ENCODE measurements around the gene UBXN11. TPM values are rescaled to one million over a fixed set of nuclear protein-coding genes. Genes with fewer than 3 reads are reported as not detected.
"Not testable (repeated sequence)": the region's sequence is repeated elsewhere in the genome, so short reads cannot be mapped to it uniquely, and the experiment has no call there.

The UBXN11 gene
- total RNA-seq, 2 experiments from 2014 or later, result 34.4 to 40.9 TPM

DNA sequence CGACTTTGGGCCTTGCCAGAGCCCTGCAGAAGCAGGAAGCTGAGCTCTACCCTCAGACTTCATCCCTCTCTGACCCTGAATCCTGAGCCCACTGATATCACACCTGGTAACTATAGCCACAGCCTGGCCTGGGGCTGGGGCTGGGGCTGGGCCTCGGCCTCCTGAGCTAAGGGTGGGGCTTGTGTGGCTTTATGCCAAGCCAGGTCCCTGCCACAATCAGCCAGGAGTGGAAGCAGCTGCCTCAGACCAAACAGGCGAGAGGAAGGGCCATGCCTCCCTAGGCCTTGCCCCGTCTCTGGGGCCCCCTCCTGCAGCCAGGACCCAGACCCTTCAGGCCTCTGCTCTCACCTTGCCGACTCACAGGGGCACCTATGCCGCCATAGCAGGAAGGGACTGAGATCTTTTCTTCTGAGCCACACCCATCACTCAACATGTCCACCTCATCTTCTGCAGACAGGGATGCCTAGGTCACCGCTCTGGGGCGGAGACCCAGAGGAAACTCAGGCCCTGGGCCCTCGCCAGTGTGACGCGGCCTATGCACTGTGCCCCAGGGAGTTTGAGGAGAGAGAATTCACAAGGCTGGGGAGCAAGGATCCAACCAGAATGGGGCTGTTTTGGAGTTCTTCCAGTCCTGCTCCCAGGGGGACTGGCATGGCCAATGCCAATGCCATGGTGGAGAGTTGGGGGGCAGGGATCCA is 5.7 kb downstream of the UBXN11 start:
- POLR2A ChIA-PET, result interaction anchor here (0.9 to 6.2 kb wide), 2 partner anchors 12 to 16 kb away, joined by 3 to 40 read pairs; no protein-coding TSS in a partner anchor
- no peaks in the 10 kb centered on the region for H3K9me3 Mint-ChIP-seq (ENCODE audit: insufficient read depth)
- peaks cover 4% of the 10 kb centered on the region for H3K36me3 Mint-ChIP-seq (ENCODE audit: low read depth)
- no peaks in the 10 kb centered on the region for H3K27me3 Mint-ChIP-seq (ENCODE audit: low read depth)
- H3K4me1 Mint-ChIP-seq (ENCODE audit: low read depth), result peaks cover 32% of the 10 kb centered on the region
- DNase-seq (no peak), ATAC-seq (no peak)
- peak overlapping the region; percentile 63 for H3K27ac Mint-ChIP-seq
- CTCF ChIA-PET, result interaction anchor here (1.3 to 2.4 kb wide), 5 partner anchors 12 to 25 kb away, joined by 4 to 10 read pairs (median 8); no protein-coding TSS in a partner anchor
- H3K4me3 Mint-ChIP-seq, result no peak overlapping the region

DNA sequence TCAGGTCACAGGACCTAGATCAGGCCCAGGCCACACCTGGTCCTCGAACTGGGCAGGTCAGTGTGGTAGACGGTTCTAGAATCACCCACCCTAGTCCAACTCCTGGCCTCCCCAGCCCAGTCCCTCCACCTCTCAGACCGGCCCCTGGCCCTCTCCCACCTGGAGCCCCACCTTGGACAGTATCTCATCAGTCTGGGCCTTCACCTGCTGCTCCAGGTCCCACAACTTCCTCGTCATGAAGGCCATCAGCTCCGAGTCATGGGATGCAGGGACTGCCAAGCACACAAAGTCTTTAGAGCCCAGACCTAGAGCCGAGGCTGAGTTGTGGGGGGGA is 8.7 kb downstream of the UBXN11 start:
- Mint-ChIP-seq H3K4me1 (ENCODE audit: low read depth) (peaks cover 22% of the 10 kb centered on the region), H3K27me3 (ENCODE audit: low read depth) (no peaks in the 10 kb centered on the region), H3K27ac (no peak overlapping the region), H3K4me3 (no peak overlapping the region), H3K9me3 (ENCODE audit: insufficient read depth) (no peaks in the 10 kb centered on the region), H3K36me3 (ENCODE audit: low read depth) (peaks cover 19% of the 10 kb centered on the region)
- POLR2A ChIA-PET, result interaction anchor here (0.9 to 6.2 kb wide), 3 partner anchors 8 to 20 kb away, joined by 3 to 40 read pairs (median 3); partner anchors contain the start of genes CD52 and UBXN11
- CTCF ChIA-PET, result no interaction called here
- ATAC-seq, result no peak
- DNase-seq, result no peak

DNA sequence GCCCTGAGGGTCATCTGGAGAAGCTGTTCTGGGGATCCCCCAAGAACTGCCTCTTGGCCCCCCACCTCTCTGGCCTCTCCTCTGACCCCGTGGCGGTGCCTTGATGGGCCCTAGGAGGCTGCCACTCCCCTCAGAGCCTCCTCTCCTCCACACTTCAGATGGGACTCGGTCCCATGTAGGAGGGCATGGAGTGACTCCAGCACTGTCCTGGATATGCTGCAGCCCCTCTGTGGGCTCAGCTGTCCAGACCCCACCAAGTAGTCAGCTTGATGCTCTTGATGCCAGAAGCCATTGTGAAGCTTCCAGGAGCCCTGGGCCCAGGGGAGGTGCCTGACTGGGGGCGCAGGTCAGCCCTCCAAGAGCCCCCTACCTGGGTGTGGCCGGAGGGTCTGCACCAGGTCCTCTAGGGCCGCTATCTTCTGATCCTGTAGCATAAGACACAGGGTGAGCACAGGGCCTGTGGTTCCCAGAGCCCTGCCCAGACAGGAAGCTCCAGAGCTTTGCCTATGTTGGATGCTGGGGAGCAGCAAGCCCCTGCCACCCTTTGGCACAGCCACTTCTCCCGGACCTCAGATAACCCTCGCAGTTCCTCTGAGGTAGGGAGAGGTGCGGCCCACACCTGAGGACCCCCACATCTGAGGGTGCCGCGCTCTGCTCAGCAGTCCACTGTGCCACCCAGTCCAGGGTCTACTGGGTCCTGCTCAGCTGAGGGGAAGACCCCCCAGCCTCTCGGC is 9.2 kb downstream of the UBXN11 start:
- no peak overlapping the region for H3K4me3 Mint-ChIP-seq
- ChIA-PET CTCF (interaction anchor here (1.2 to 1.7 kb wide), 2 partner anchors 20 to 24 kb away, joined by 3 to 4 read pairs; partner anchors contain the start of gene CD52), POLR2A (interaction anchor here (0.9 to 6.2 kb wide), 3 partner anchors 9 to 20 kb away, joined by 3 to 40 read pairs (median 3); partner anchors contain the start of genes CD52 and UBXN11)
- H3K9me3 Mint-ChIP-seq (ENCODE audit: insufficient read depth), result no peaks in the 10 kb centered on the region
- H3K36me3 Mint-ChIP-seq (ENCODE audit: low read depth), result peaks cover 21% of the 10 kb centered on the region
- ATAC-seq (no peak), DNase-seq (no peak)
- H3K27ac Mint-ChIP-seq, result no peak overlapping the region
- peaks cover 22% of the 10 kb centered on the region for H3K4me1 Mint-ChIP-seq (ENCODE audit: low read depth)
- no peaks in the 10 kb centered on the region for H3K27me3 Mint-ChIP-seq (ENCODE audit: low read depth)

DNA sequence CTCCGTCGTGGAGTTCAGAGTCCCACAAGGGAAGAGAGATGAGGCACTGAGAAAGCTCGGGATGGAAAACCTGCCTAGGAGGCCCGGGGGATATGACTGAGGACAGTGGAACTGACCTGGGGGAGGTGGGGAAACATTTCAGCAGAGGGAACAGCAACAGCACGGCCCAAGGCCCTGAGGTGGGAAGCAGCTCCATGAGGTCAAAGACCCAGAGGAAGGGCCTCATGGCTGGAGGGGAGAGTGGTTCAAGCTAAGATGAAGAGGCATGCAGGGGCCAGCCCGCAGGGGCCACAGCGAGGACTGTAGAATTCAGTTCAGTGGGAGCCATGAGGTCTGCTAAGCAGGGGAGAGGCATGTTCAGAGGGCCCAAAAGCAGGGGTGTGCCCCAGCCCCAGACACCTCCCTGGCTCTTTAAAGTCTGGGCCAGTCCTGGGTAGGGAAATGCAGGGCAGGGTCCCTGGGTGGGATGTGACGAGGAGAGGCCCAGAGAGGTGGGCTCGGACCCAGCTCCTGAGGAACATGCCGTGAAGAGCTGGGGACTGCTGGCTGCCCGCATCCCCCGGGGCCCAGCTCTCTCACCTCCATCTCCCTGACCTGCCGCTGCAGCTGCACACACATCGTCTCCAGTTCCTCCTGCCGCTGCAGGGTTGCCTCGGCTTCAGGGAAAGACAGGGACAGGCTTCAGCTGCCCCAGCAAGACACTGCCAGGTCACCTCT is 9.9 kb downstream of the UBXN11 start:
- H3K27me3 Mint-ChIP-seq (ENCODE audit: low read depth), result no peaks in the 10 kb centered on the region
- ATAC-seq, result no peak
- H3K36me3 Mint-ChIP-seq (ENCODE audit: low read depth), result peaks cover 27% of the 10 kb centered on the region
- H3K9me3 Mint-ChIP-seq (ENCODE audit: insufficient read depth), result no peaks in the 10 kb centered on the region
- ChIA-PET POLR2A (interaction anchor here (1.2 to 6.2 kb wide), 2 partner anchors 8 to 10 kb away, joined by 3 to 40 read pairs; partner anchors contain the start of gene UBXN11), CTCF (interaction anchor here (1.2 to 1.7 kb wide), 2 partner anchors 21 to 25 kb away, joined by 3 to 4 read pairs; partner anchors contain the start of gene CD52)
- DNase-seq, result no peak
- peak overlapping the region; percentile 25 for H3K27ac Mint-ChIP-seq
- peaks cover 30% of the 10 kb centered on the region for H3K4me1 Mint-ChIP-seq (ENCODE audit: low read depth)
- no peak overlapping the region for H3K4me3 Mint-ChIP-seq

DNA sequence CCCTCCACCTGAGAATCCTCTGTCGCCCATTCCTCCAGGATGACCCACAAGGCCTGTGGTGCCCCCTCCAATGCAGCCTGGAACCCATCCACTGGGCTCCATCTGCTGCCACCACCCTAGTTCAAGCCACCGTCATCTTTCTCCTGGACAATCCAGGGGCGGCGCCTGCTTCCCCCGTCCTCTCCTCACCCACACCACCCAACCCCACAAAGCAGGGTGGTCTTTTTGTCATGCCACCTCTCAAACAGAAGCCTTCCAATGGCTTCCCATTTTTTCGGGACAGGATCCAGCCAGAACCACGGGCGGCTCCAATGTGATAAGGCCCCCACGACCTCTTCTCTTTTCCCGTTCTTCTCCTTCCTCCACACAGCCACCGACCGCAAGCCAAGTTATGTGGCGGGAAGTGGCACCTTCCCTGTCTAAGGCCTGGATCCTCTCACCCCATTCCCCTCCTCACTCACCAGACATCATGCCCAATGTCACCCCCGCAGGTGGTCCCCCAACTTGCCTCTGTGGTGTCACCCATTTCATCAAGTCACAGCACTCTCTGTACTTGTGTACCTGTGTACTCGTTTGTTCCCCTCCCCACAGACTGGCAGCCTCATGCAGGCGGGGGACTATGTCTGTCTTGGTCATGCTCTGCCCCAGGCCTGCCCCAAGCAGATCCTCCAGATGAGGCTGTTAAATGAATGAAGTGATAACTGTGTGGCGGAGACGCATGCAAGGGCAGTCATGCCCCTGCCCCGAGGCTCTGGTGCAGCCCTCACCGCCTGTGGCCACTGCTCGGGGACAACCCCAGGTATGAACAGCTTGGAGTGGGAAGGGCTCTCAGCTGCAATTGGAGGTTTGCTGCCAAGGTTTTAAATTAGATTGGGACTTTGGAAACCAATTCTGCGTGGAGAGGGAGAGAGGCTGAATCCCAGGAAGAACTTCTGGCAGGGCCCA is 11.0 kb downstream of the UBXN11 start:
- peaks cover 30% of the 10 kb centered on the region for H3K4me1 Mint-ChIP-seq (ENCODE audit: low read depth)
- peaks cover 30% of the 10 kb centered on the region for H3K36me3 Mint-ChIP-seq (ENCODE audit: low read depth)
- H3K27ac Mint-ChIP-seq, result peak overlapping the region; percentile 25
- ATAC-seq (no peak), DNase-seq (no peak)
- ChIA-PET POLR2A (interaction anchor here (6.2 kb wide), 1 partner anchor 7 kb away, joined by 40 read pairs; no protein-coding TSS in a partner anchor), CTCF (interaction anchor here (1.7 kb wide), 1 partner anchor 22 kb away, joined by 4 read pairs; the partner anchor contains the start of gene CD52)
- H3K9me3 Mint-ChIP-seq (ENCODE audit: insufficient read depth), result no peaks in the 10 kb centered on the region
- H3K27me3 Mint-ChIP-seq (ENCODE audit: low read depth), result no peaks in the 10 kb centered on the region
- no peak overlapping the region for H3K4me3 Mint-ChIP-seq

DNA sequence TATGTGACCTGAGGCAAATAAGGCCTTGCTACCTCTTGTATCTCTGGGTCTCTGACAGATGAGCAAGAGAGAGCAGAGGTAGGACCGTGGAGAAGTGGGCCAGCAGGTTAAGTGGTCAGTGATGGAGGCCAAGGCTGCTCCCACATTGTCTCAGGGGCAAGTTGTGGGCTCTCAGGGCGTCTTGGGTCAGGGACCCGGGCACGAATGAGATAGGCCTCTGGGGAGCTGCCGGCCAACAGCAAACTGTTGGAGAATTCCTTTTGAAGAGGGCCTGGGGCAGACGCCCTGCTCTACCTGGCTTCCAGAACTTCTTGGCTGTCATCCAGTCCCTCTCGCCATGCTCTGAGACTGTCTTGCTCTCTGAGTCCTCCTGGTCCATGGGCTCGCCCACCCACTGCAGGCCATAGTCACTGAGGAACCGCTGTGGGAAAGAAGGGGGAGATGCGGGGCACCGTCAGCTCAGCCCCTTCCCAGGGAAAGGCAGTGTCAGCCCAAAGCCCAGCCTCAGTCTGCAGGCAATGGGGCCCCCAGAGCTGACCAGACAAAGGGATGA is 12.4 kb downstream of the UBXN11 start:
- H3K4me1 Mint-ChIP-seq (ENCODE audit: low read depth), result peaks cover 34% of the 10 kb centered on the region
- POLR2A ChIA-PET, result interaction anchor here (1.0 kb wide), 1 partner anchor 9 kb away, joined by 3 read pairs; no protein-coding TSS in a partner anchor
- DNase-seq, result no peak
- peak overlapping the region; percentile 69 for H3K27ac Mint-ChIP-seq
- H3K9me3 Mint-ChIP-seq (ENCODE audit: insufficient read depth), result no peaks in the 10 kb centered on the region
- H3K27me3 Mint-ChIP-seq (ENCODE audit: low read depth), result no peaks in the 10 kb centered on the region
- no peak overlapping the region for H3K4me3 Mint-ChIP-seq
- no peak for ATAC-seq
- peaks cover 33% of the 10 kb centered on the region for H3K36me3 Mint-ChIP-seq (ENCODE audit: low read depth)
- CTCF ChIA-PET, result interaction anchor here (0.7 kb wide), 1 partner anchor 9 kb away, joined by 3 read pairs; no protein-coding TSS in a partner anchor

DNA sequence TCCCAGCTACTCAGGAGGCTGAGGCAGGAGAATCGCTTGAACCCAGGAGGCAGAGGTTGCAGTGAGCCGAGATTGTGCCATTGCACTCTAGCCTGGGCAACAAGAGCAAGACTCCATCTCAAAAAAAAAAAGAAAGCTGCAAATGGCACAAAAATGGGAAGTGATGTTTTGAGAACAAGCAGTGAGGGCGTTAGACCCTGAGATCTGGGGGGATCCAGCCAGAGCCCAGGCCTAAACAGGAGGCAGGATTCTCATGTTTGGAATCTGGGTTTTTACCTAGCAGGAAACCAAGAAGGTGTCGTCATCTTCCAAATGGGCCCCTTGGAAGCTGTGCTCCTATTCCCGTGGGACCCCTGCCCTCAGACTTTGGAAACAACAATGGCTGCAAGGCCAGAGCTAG is 13.7 kb downstream of the UBXN11 start:
- H3K27me3 Mint-ChIP-seq (ENCODE audit: low read depth); DNase-seq; H3K9me3 Mint-ChIP-seq (ENCODE audit: insufficient read depth); ATAC-seq; H3K4me3 Mint-ChIP-seq: not testable (repeated sequence)
- Mint-ChIP-seq H3K36me3 (ENCODE audit: low read depth) (peaks cover 33% of the 10 kb centered on the region), H3K27ac (peak overlapping the region; percentile 4), H3K4me1 (ENCODE audit: low read depth) (peaks cover 45% of the 10 kb centered on the region)
- ChIA-PET CTCF (interaction anchor here (1.0 kb wide), 1 partner anchor 10 kb away, joined by 3 read pairs; no protein-coding TSS in a partner anchor), POLR2A (interaction anchor here (19.5 kb wide), 1 partner anchor 25 kb away, joined by 409 read pairs; the partner anchor contains the start of gene CD52)

DNA sequence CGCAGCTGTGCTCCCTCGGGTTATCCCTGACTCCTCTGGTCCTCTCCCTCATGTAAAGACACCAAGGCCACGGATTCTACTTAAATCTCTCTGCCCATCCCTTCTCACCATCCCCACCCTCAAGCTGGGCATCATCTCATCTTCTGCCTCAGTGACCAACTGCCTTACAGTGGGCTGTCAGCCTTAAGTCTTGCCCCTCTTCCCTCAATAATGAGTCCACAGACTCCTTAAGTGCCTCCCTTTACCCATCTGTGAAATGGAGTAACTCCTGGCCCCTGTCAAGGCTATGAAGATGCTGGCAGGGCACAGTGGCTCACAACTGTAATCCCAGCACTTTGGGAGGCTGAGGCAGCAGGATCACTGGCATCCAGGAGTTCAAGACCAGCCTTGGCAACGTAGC is 14.5 kb downstream of the UBXN11 start:
- ATAC-seq (no peak), DNase-seq (no peak)
- H3K27ac Mint-ChIP-seq, result peak overlapping the region; percentile 96
- H3K9me3 Mint-ChIP-seq (ENCODE audit: insufficient read depth), result no peaks in the 10 kb centered on the region
- POLR2A ChIA-PET, result interaction anchor here (19.5 kb wide), 1 partner anchor 26 kb away, joined by 409 read pairs; the partner anchor contains the start of gene CD52
- CTCF ChIA-PET, result interaction anchor here (0.8 to 1.2 kb wide), 3 partner anchors 11 to 30 kb away, joined by 3 to 4 read pairs (median 3); partner anchors contain the start of gene UBXN11
- H3K27me3 Mint-ChIP-seq (ENCODE audit: low read depth), result no peaks in the 10 kb centered on the region
- peaks cover 33% of the 10 kb centered on the region for H3K36me3 Mint-ChIP-seq (ENCODE audit: low read depth)
- peaks cover 53% of the 10 kb centered on the region for H3K4me1 Mint-ChIP-seq (ENCODE audit: low read depth)
- no peak overlapping the region for H3K4me3 Mint-ChIP-seq

DNA sequence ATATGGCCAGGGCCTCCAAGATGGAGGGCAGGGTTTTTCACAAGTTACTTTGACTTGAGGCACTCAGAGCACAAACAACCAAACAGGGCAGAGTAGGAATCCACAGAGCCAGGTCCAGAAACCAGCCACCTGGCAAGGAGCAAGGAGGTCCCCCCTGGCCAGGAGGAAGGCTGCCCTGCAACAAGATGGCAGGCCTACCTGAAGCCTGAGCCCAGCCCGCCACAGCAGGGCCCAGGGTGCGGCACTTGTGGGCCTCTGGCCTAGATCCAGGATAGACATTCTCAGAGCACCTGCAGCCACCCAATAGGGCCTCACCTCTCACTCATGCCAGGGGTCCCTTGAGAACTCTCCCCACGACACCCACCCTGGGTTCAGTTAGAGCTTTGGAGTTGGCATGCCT is 15.0 kb downstream of the UBXN11 start:
- H3K27ac Mint-ChIP-seq, result peak overlapping the region; percentile 96
- H3K4me3 Mint-ChIP-seq, result no peak overlapping the region
- H3K4me1 Mint-ChIP-seq (ENCODE audit: low read depth), result peaks cover 58% of the 10 kb centered on the region
- ChIA-PET POLR2A (interaction anchor here (19.5 kb wide), 1 partner anchor 27 kb away, joined by 409 read pairs; the partner anchor contains the start of gene CD52), CTCF (interaction anchor here (0.8 to 1.2 kb wide), 2 partner anchors 15 to 30 kb away, joined by 3 to 4 read pairs; partner anchors contain the start of gene UBXN11)
- H3K27me3 Mint-ChIP-seq (ENCODE audit: low read depth), result no peaks in the 10 kb centered on the region
- H3K36me3 Mint-ChIP-seq (ENCODE audit: low read depth), result peaks cover 33% of the 10 kb centered on the region
- DNase-seq, result no peak
- no peaks in the 10 kb centered on the region for H3K9me3 Mint-ChIP-seq (ENCODE audit: insufficient read depth)
- ATAC-seq, result no peak

DNA sequence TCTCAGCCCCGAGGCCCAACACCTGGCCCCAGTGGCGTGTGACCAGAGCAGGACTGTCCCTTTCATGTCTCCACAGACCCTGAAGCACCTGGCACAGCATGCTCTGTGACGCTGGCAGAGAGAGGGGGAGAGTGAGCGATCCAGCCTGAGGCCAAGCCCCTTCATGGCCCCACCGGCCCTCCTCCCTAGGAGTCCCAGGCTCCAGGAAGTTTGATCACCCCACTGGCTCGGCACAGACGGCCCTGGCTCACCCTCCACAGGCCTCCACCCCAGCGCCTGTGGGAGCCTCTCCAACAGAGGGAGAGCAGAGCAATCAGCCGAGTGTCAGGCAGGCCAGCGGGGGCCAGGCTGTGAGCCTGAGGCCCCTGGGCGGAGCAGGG is 15.6 kb downstream of the UBXN11 start:
- ChIA-PET CTCF (interaction anchor here (1.3 to 8.6 kb wide), 4 partner anchors 16 to 100 kb away, joined by 3 to 591 read pairs (median 90); partner anchors contain the start of genes CD52 and UBXN11), POLR2A (interaction anchor here (2.7 to 19.5 kb wide), 3 partner anchors 11 to 27 kb away, joined by 21 to 409 read pairs (median 79); partner anchors contain the start of genes CD52, SH3BGRL3 and UBXN11)
- H3K27me3 Mint-ChIP-seq (ENCODE audit: low read depth), result no peaks in the 10 kb centered on the region
- no peak for ATAC-seq
- no peaks in the 10 kb centered on the region for H3K9me3 Mint-ChIP-seq (ENCODE audit: insufficient read depth)
- peaks cover 32% of the 10 kb centered on the region for H3K36me3 Mint-ChIP-seq (ENCODE audit: low read depth)
- no peak overlapping the region for H3K4me3 Mint-ChIP-seq
- no peak for DNase-seq
- H3K27ac Mint-ChIP-seq, result peak overlapping the region; percentile 96
- H3K4me1 Mint-ChIP-seq (ENCODE audit: low read depth), result peaks cover 64% of the 10 kb centered on the region

All from activated CD8-positive, alpha-beta T cell treated with anti-CD3 and anti-CD28 coated beads, Interleukin-2, amount 10 ng/mL, durations not matched to agents 7 days and 5 days (primary cell).